GM19328 (cell line): ENCODE data around the gene ASIC2.

Experiments
- ATAC-seq: cut with Tn5 transposase; IDR thresholded peaks from one replicate; pipeline ENCODE4 v1.9.1; 2021; ENCODE audit warnings: mild to moderate bottlenecking, moderate library complexity; ENCODE audit not compliant: unreplicated experiment

Gene ASIC2

GRCh38 chr17:33079201-33079600 is 213.9 kb downstream of the ASIC2 start:
- ATAC-seq: no peak

GRCh38 chr17:33076979-33077378 is 216.1 kb downstream of the ASIC2 start:
- no peak for ATAC-seq

- ATAC-seq: no peak
Observed at GRCh38 chr17:33073416-33073815, 219.7 kb downstream of the ASIC2 start.

- no peak for ATAC-seq
Observed at GRCh38 chr17:33072421-33073161, 220.5 kb downstream of the ASIC2 start.

- ATAC-seq: no peak
Observed at GRCh38 chr17:33071656-33072055, 221.4 kb downstream of the ASIC2 start.

GRCh38 chr17:33057564-33057963 is 235.5 kb downstream of the ASIC2 start:
- no peak for ATAC-seq

GRCh38 chr17:33056399-33057146 is 236.5 kb downstream of the ASIC2 start:
- ATAC-seq: no peak

- no peak for ATAC-seq
Observed at GRCh38 chr17:33055746-33056145, 237.3 kb downstream of the ASIC2 start.

GRCh38 chr17:33055171-33055611 is 237.9 kb downstream of the ASIC2 start:
- no peak for ATAC-seq

- no peak for ATAC-seq
Observed at GRCh38 chr17:33054412-33054811, 238.7 kb downstream of the ASIC2 start.

- ATAC-seq: no peak
Observed at GRCh38 chr17:33053676-33054075, 239.4 kb downstream of the ASIC2 start.

GRCh38 chr17:33052856-33053255 is 240.2 kb downstream of the ASIC2 start:
- no peak for ATAC-seq

- ATAC-seq: no peak
Observed at GRCh38 chr17:33050611-33051140, 242.4 kb downstream of the ASIC2 start.

- ATAC-seq: no peak
Observed at GRCh38 chr17:33049781-33050414, 243.2 kb downstream of the ASIC2 start.

- no peak for ATAC-seq
Observed at GRCh38 chr17:33046361-33047255, 246.5 kb downstream of the ASIC2 start.

- ATAC-seq: no peak
Observed at GRCh38 chr17:33045216-33045615, 247.9 kb downstream of the ASIC2 start.

- no peak for ATAC-seq
Observed at GRCh38 chr17:33044771-33045170, 248.3 kb downstream of the ASIC2 start.

- no peak for ATAC-seq
Observed at GRCh38 chr17:33040461-33040860, 252.6 kb downstream of the ASIC2 start.

GRCh38 chr17:33039874-33040273 is 253.2 kb downstream of the ASIC2 start:
- ATAC-seq: no peak

GRCh38 chr17:33038740-33039139 is 254.4 kb downstream of the ASIC2 start:
- ATAC-seq: no peak

GRCh38 chr17:33033176-33033575 is 259.9 kb downstream of the ASIC2 start:
- no peak for ATAC-seq
